ENCODE data around the gene CRKL. TPM values are rescaled to one million over a fixed set of nuclear protein-coding genes. Genes with fewer than 3 reads are reported as not detected.
A peak's percentile ranks its signal among the peaks of the same experiment; 100 is the strongest.

The CRKL gene
- total RNA-seq, 2 donors from 2014 or later: 70.0 to 84.9 TPM

DNA sequence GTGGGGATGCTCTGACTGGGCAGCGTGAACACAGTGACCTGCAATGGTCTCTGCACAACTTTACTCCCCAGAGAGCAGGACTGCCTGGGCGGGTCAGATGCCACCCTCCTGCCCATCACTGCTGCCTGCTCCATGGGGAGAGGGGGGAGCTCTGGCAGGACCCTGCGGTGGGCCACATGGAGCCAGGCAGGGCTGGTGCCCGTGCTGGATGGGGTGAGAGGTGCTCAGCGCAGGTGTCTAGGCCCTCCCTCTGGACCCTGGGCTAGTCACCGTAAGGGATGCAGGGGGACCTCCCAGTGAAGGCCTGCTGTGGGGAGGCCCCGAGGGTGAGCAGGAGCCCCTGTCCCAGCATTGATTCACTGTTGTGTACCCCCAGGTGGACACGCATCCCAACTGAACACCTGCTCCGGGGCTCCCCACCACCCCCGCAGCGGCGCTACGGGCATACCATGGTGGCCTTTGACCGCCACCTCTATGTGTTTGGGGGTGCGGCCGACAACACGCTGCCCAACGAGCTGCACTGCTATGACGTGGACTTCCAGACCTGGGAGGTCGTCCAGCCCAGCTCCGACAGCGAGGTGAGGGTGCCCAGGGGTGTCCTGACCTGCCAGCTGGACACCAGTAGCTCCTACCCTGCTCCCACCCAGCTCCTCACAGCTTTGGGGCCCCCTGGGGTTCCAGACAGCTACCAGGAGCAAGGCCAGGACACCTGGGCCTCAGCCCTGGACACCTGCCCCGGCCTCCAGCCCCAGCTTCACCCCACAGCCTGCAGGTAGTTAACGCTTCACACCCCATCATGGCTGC, 74.2 kb downstream of the CRKL start:
- Mint-ChIP-seq H3K36me3 (no peaks in the 10 kb centered on the region), H3K9me3 (no peaks in the 10 kb centered on the region), H3K27ac (no peak overlapping the region)
- no peak for DNase-seq (ENCODE audit: low spot score in 2 of 2)
- ATAC-seq: no peak

DNA sequence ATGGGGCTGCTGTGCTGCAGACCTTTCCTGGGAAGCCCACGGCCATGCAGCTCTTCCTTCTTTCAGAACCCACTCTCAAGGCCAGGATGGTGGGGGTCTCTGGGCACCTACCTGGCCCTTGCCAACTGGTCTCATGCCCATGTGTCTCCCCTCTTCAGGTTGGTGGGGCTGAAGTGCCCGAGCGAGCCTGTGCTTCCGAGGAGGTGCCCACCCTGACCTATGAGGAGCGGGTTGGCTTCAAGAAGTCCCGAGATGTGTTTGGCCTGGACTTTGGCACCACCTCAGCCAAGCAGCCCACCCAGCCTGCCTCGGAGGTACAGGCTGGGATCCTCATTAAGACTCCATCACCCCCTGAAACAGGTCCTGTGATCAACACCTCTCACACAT, 74.8 kb downstream of the CRKL start:
- no peaks in the 10 kb centered on the region for H3K9me3 Mint-ChIP-seq
- no peak overlapping the region for H3K27ac Mint-ChIP-seq
- H3K36me3 Mint-ChIP-seq: no peaks in the 10 kb centered on the region
- ATAC-seq (no peak), DNase-seq (ENCODE audit: low spot score in 2 of 2) (no peak)

DNA sequence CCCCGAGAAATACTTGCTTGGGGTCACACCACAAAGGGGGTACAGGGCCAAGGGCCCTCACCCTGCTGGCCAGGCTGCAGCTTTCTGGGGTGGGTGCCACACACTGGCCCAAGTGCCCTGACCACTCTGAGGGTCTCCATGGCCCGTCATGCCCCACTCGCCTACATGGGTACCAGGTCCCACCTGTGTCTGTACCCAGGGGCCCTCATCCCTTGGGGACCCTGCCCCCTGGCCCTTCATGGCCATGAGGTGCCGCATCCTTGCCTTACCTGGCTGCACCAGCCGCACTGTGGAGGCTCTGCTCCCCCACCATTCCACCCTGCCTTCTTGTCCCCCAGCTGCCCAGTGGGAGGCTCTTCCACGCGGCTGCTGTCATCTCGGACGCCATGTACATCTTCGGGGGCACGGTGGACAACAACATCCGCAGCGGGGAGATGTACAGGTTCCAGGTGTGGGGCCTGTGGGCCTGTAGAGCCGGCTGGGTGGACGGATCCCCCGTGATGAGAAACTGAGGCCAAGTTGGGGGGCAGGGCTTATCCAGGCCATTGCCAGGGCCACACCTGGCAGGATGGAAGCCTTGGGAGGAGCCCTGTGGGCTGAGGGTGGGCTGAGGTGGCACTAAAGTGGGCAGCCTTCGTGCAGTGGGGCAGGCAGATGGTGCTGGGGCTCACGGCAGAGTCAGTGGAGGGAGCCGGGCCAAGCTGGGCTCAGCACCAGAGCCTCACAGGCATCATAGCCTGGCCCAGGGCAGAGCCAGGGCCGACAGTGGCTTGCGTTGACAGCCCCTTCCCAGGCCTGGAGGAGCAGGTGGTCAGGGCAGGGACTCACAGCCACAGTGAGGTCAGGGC, 75.5 kb downstream of the CRKL start:
- H3K9me3 Mint-ChIP-seq: no peaks in the 10 kb centered on the region
- no peaks in the 10 kb centered on the region for H3K36me3 Mint-ChIP-seq
- H3K27ac Mint-ChIP-seq: peak overlapping the region in 1 of 2 donors; percentile 77
- no peak for DNase-seq (ENCODE audit: low spot score in 2 of 2)
- ATAC-seq: no peak

DNA sequence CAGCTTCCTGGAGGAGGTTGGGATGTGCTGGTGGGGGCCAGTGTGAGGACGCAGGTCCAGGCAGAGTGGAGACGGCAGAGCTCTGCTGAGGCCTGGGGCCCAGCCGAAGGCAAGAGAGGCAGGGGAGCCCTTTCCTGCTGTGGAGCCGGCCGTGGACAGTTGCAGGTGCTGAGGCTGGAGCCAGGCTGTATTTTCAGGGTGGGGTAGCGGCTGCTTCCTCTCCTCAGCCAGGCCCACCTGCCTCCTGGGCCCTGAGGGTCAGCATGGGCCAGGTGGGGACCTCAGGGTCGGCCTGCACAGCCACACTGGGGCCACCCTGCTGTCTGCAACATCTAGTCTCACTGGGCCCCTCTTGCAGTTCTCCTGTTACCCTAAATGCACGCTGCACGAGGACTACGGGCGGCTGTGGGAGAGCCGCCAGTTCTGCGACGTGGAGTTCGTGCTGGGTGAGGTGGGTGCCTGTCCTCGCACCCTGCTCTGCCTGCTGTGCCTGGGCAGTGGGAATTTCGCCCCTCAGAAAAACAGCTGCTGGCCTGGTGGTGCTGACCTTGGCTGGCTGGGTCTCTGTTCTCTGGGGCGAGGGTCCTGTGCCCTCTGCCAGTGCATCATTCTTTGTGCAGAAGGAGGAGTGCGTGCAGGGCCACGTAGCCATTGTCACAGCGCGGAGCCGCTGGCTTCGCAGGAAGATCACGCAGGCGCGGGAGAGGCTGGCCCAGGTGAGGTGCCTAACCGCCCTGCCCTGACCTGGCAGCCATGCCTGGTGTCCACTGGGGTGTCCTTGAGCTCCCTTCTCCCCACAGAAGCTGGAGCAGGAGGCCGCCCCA, 76.3 kb downstream of the CRKL start:
- Mint-ChIP-seq H3K27ac (no peak overlapping the region), H3K9me3 (no peaks in the 10 kb centered on the region), H3K36me3 (no peaks in the 10 kb centered on the region)
- DNase-seq (ENCODE audit: low spot score in 2 of 2) (no peak), ATAC-seq (no peak)

DNA sequence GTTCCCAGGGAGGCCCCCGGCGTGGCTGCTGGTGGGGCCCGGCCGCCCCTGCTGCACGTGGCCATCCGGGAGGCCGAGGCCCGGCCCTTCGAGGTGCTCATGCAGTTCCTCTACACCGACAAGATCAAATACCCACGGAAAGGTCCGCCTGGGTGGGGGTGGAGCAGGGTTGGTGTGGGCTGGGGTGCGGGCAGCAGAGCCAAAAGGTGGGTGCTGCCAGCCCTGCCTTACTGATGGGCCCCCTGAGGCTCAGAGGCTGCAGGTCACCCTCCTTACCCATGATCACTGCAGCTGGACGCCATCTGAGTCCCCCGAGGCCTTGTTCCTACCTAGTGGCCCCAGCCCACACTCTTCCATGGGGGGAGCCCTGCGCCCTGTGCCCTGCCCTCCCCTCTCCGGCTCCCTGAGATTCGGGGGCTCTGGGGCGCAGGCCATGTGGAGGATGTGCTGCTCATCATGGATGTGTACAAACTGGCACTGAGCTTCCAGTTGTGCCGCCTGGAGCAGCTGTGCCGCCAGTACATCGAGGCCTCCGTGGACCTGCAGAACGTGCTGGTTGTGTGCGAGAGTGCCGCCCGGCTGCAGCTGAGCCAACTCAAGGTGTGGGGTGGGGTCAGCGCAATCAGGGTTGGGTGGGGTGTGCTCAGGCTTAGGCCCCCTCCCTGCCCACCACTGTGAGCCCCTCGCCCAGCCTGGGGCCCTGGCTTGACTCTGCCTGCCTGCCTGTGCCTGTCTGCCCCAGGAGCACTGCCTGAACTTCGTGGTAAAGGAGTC, 77.1 kb downstream of the CRKL start:
- DNase-seq (ENCODE audit: low spot score in 2 of 2): no peak

DNA sequence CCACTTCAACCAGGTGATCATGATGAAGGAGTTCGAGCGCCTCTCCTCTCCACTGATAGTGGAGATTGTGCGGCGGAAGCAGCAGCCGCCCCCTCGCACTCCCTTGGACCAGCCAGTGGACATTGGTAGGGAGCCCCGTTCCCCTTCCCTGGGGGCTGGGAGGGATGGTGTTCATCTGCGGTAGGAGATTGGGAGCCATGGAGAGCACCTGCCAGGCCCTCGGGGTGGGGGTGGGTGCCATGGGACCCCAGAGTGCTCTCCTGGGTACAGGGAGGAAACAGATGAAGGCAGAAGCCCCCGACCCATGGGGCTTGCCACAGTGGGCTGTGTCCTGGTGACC, 77.7 kb downstream of the CRKL start:
- H3K36me3 Mint-ChIP-seq: peaks cover 0 to 3% of the 10 kb centered on the region in 2 donors
- no peaks in the 10 kb centered on the region for H3K9me3 Mint-ChIP-seq
- ATAC-seq (no peak), DNase-seq (ENCODE audit: low spot score in 2 of 2) (no peak)
- H3K27ac Mint-ChIP-seq: peak overlapping the region in 1 of 2 donors; percentile 39

More for the DNA sequence above, 77.1 kb downstream of the CRKL start:
- H3K9me3 Mint-ChIP-seq: no peaks in the 10 kb centered on the region
- peak overlapping the region in 1 of 2 donors; percentile 39 for H3K27ac Mint-ChIP-seq
- no peaks in the 10 kb centered on the region for H3K36me3 Mint-ChIP-seq
- no peak for ATAC-seq

DNA sequence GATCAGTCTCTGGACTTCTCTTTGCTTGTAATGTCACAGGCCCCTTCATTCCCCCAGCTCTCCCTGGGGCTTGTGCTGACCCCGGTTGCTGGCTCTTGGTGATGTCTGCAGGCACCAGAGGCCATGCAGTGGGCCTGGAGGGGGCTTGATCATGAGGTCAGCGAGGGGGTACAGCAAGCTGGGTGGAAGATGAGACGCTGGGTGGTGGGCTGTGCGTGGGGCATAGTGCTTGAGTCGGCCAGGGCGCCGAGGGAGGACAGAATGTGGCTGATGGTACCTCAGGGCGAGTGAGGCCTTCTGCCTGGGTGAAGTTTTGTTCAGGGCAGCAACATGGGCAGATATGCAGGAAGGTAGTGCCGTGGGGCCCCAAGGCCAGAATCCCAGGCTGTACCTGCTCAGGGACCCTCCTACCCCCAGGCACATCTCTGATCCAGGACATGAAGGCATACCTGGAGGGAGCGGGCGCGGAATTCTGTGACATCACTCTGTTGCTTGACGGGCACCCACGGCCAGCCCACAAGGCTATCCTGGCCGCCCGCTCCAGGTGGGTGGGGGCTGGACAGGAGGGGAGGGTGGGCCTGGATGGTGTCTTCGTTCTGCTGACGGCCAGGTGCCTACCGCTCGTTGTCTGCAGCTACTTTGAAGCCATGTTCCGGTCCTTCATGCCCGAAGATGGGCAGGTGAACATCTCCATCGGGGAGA, 78.3 kb downstream of the CRKL start:
- ATAC-seq (no peak), DNase-seq (ENCODE audit: low spot score in 2 of 2) (no peak)
- Mint-ChIP-seq H3K27ac (peak overlapping the region; percentile 39 to 62), H3K9me3 (no peaks in the 10 kb centered on the region), H3K36me3 (peaks cover 0 to 7% of the 10 kb centered on the region in 2 donors)

DNA sequence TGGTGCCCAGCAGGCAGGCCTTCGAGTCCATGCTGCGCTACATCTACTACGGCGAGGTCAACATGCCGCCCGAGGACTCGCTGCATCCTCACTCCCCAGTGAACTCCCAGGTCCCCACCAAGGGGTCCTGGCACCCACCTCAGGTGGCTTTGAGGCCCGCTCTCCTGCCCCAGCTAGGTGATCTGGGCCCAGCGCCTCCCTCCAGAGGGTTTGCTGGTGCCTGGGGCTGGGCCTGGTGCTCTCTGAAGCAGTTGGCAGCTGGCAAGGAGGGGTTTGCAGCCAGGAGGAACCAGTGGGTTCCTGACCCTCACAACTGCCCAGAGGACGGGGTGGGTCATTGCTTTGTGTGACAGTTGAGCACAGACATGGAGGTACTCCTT, 78.8 kb downstream of the CRKL start:
- ATAC-seq: no peak
- H3K36me3 Mint-ChIP-seq: peaks cover 0 to 10% of the 10 kb centered on the region in 2 donors
- no peak for DNase-seq (ENCODE audit: low spot score in 2 of 2)
- no peaks in the 10 kb centered on the region for H3K9me3 Mint-ChIP-seq
- peak overlapping the region in 1 of 2 donors; percentile 39 for H3K27ac Mint-ChIP-seq

DNA sequence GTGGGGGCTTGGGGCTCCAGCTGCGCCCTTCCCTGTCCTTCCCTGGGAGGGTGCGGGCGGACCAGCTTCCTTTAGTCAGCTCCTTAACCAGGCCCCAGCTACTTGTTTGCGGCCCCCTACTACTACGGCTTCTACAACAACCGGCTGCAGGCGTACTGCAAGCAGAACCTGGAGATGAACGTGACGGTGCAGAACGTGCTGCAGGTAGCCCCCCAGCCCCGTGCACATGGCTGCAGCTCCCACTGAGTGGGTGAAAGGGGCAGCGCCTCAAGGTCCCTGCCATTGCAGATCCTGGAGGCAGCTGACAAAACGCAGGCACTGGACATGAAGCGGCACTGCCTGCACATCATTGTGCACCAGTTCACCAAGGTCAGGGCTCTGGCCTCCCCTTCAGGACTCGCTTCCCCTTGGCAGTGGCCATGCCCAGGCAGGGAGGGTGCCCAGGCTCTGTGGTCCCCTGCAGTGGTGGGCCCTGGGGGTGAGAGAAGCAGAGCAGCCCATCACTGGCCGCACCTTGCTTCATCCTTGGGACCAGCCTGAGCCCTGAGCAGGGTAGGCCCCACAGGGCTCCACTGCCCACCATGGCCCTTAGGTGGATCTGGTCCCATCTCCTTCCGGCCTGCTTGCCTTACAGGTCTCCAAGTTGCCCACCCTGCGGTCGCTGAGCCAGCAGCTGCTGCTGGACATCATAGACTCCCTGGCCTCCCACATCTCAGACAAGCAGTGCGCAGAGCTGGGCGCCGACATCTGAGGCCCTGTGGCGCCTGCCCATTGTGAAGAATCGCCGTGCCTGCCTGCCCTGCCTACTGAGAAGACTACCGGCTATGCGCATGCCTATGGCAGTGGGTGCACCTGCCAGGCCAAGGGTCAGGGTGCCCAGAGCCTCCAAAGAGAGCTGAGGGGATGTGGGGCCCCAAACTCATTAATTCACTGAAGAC, 79.7 kb downstream of the CRKL start:
- Mint-ChIP-seq H3K27ac (peak overlapping the region in 1 of 2 donors; percentile 64), H3K9me3 (no peaks in the 10 kb centered on the region), H3K36me3 (peaks cover 5 to 17% of the 10 kb centered on the region in 2 donors)
- ATAC-seq: no peak
- DNase-seq (ENCODE audit: low spot score in 2 of 2): no peak

DNA sequence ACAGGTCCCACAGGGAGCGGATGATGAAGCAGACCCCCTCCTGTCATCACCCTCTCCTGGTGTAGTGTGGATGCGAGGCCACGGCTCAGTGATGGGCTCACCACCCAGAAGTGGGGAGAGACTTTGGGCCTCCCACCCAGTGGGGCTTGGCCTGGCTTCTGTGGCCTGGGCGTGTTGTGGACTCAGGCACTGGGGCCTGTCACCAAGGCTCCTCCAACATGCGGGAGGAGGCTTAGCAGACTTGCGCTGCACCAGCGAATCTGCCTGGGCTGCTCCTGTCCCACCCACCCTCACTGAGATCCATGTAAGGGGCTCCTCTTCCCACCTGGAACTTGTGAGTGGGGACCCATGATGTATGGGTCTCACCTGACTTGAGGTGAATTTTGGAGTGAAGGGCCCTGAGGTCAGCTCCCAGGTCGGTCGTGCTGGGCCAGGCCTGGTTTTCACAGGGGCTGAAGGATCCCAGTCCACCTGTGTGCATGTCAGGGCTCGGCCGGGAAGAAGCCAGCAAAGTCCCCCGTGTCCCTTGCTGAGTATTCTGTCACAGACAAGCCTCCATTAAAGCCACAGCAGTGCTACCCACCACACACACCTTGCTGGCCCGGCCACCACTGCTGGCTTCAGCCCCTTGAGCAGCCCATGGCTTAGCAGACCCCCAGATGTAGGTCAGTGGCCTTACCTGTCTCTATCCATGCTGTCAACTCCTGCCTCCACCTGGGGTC, 80.5 kb downstream of the CRKL start:
- Mint-ChIP-seq H3K9me3 (no peaks in the 10 kb centered on the region), H3K36me3 (peaks cover 5 to 18% of the 10 kb centered on the region in 2 donors), H3K27ac (peak overlapping the region; percentile 64 to 89)
- DNase-seq (ENCODE audit: low spot score in 2 of 2) (no peak), ATAC-seq (no peak)

DNA sequence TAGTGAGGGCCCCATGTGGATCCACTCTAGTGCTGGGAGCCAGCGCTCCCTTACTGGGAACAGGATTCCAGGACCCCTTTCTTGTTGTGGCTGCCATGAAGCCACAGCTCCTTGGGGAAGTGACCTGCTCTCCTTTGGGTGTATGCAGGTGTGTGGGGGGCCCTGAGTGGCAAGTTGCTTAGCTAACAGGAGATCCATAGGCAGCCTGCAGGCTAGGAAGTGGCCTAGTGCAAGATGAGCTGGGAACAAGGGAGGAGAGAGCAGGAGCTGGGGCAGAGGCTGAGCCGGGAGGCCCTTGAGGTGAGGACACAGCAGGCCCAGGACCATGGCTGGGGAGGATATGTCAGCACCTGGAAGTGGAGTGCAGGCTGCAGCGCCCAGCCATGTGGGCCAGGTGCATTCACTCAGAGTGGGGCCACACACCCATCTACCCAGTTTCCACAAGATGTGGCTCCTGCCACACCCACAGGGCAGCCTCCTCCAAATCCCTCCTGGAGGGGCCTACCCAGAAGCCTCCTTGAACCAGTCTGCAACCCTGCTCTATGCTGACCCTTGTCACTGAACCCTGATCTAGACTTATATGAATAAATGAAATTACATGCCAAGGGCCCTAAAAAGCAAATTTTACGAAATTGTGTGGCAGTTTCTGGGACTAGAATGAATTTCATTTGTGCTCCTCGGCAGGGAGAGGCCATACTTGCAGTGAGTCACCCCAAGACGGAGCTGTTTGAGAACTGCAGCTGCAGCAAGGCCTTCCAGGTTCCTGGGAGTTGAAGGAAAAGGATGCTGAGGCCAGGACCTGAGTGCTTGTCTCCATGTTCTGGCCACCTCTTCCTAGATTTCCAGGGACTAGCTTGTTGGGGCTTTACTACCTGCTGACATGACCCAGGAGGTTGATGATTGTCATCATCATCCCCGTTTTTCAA, 81.5 kb downstream of the CRKL start:
- DNase-seq (ENCODE audit: low spot score in 2 of 2) (no peak), ATAC-seq (no peak)
- Mint-ChIP-seq H3K36me3 (peaks cover 5 to 24% of the 10 kb centered on the region in 2 donors), H3K27ac (peak overlapping the region in 1 of 2 donors; percentile 89), H3K9me3 (no peaks in the 10 kb centered on the region)

DNA sequence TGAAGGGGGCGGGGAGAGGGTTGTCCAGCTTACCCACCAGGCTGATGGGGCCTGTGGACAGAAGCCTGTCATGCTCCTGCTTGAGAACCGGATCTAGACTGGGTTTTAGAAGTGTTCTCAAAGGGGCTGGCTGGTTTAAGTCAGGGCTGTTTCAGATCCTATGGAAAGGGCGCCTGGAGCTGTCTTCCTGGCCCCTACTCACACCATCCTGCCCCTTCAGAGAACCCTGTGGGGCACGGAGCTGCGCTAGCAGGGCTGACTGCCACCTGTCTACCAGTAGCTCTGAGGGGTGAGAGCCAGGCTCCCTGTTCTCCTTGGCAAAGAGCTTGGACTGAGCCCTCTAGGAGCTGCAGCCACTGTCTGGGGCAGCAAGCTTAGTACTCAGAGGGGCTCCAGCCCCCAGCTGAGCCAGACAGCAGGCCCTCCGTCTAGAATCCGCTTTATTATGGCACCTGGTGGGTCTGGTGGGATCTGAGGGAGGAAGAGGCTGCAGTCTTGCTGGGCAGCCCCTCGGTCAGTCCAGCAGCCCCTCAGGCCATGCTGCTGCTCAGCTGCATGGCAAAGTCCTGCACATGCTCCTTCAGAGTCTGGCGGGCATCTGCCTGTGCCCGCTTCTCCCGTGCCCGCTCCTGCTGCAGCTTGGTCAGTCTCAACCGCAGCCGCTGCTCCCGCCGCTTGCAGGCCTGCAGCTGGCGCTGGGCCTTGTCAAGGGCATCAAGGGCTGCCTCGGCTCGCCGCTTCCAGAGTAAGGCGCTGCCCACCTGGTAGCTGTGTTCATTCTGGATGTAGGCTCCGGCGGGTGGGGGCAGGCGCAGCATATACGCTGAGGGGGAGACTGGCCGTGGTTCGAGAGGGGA, 82.4 kb downstream of the CRKL start:
- Mint-ChIP-seq H3K9me3 (no peaks in the 10 kb centered on the region), H3K36me3 (peaks cover 5 to 24% of the 10 kb centered on the region in 2 donors), H3K27ac (peak overlapping the region; percentile 74 to 100)
- ATAC-seq (no peak), DNase-seq (ENCODE audit: low spot score in 2 of 2) (no peak)
